ENCODE results near the gene MTNR1A.

DNA sequence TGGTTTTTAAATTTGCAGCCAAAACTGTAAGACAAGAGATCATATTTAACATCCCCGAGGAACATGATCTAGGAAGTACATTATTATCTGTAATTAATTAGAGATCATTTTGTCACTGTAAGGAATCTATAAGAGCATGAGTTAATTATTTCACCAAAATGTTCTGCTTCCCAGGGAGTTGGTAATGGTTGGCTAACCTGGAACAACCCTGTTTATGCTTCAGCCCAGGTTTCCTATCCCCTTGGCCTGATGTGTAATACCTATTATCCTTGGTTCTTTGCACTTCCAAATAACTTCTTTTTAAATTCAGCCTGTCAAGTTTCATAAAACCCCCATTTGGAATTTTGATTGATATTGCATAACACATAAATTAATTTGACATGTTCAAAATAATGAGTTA lies 6.4 kb upstream of the MTNR1A start:
- no peak for TF ChIP-seq NFE2L2 (IDR thresholded peaks at IDR 0.05; ENCODE audit: low read depth, low read length)
- TF ChIP-seq, protein P1, sequence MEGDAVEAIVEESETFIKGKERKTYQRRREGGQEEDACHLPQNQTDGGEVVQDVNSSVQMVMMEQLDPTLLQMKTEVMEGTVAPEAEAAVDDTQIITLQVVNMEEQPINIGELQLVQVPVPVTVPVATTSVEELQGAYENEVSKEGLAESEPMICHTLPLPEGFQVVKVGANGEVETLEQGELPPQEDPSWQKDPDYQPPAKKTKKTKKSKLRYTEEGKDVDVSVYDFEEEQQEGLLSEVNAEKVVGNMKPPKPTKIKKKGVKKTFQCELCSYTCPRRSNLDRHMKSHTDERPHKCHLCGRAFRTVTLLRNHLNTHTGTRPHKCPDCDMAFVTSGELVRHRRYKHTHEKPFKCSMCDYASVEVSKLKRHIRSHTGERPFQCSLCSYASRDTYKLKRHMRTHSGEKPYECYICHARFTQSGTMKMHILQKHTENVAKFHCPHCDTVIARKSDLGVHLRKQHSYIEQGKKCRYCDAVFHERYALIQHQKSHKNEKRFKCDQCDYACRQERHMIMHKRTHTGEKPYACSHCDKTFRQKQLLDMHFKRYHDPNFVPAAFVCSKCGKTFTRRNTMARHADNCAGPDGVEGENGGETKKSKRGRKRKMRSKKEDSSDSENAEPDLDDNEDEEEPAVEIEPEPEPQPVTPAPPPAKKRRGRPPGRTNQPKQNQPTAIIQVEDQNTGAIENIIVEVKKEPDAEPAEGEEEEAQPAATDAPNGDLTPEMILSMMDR (conservative IDR thresholded peaks at IDR 0.05; ENCODE audit: low read depth, low read length), result no peak
- TF ChIP-seq ELK1 (IDR thresholded peaks at IDR 0.05; ENCODE audit: borderline replicate concordance, low read depth, low read length), result no peak
- no peak for TF ChIP-seq RAD21 (IDR thresholded peaks at IDR 0.05; ENCODE audit: low read length)
- TF ChIP-seq POLR2A (IDR thresholded peaks at IDR 0.05; ENCODE audit: low read depth, low read length), result no peak
- no peak for TF ChIP-seq BHLHE40 (IDR thresholded peaks at IDR 0.05; ENCODE audit: low read depth, low read length)

Data from IMR-90 (cell line).